Calu3 (cell line): ENCODE results near the gene ATF7. TPM values are rescaled to one million over a fixed set of nuclear protein-coding genes. Genes with fewer than 3 reads are reported as not detected.

Experiments used
- BruUV-seq: library from RNA; stranded (reverse); fragments of 400-500 nt; replicated peaks from 2 replicates; lab custom pipeline; 2021; lab: Mats Ljungman, UMichigan
- CTCF ChIA-PET: fragments of 300-600 bp; sonication (Branson Sonifier 250); formaldehyde crosslinking; loops from one replicate; lab custom pipeline; 2022; ENCODE audit warnings: antibody characterized with exemption; lab: Charles Lee
- DNase-seq: peaks from one replicate; pipeline ENCODE4 v3.0.0; 2022
- H3K27ac Mint-ChIP-seq: one replicate; pipeline ENCODE4 v1.8.0; 2022; ENCODE audit warnings: mixed read lengths; ENCODE audit not compliant: unreplicated experiment
- H3K27me3 Mint-ChIP-seq: one replicate; pipeline ENCODE4 v1.8.0; 2022; ENCODE audit warnings: mixed read lengths; ENCODE audit not compliant: unreplicated experiment
- H3K36me3 Mint-ChIP-seq: one replicate; pipeline ENCODE4 v1.8.0; 2022; ENCODE audit warnings: mild to moderate bottlenecking, moderate library complexity, mixed read lengths; ENCODE audit not compliant: insufficient read depth, unreplicated experiment
- H3K4me1 Mint-ChIP-seq: one replicate; pipeline ENCODE4 v1.8.0; 2022; ENCODE audit warnings: mild to moderate bottlenecking, low read depth, mixed read lengths; ENCODE audit not compliant: unreplicated experiment
- H3K4me3 Mint-ChIP-seq: one replicate; pipeline ENCODE4 v1.8.0; 2022; ENCODE audit warnings: mild to moderate bottlenecking, low read depth, moderate library complexity, mixed read lengths; ENCODE audit not compliant: unreplicated experiment
- H3K9me3 Mint-ChIP-seq: one replicate; pipeline ENCODE4 v1.8.0; 2022; ENCODE audit warnings: low read depth, mixed read lengths; ENCODE audit not compliant: unreplicated experiment
- intact Hi-C: fragments of 100-400 bp; cut with micrococcal nuclease; formaldehyde crosslinking; loops from one replicate; pipeline ENCODE4 v1.10.0; 2022; ENCODE audit not compliant: unreplicated experiment
- total RNA-seq: library from RNA; stranded (reverse); gene quantifications from 2 replicates; pipeline ENCODE4 v1.2.3, GENCODE V29; 2022
- TF ChIP-seq, protein P1 (sequence below): fragments of 200-600 bp; IDR thresholded peaks from one replicate; pipeline ENCODE4 v1.8.0; 2022; ENCODE audit warnings: antibody characterized with exemption; ENCODE audit not compliant: unreplicated experiment

Gene ATF7
- total RNA-seq, 1 experiment from 2014 or later: 18.0 TPM

DNA sequence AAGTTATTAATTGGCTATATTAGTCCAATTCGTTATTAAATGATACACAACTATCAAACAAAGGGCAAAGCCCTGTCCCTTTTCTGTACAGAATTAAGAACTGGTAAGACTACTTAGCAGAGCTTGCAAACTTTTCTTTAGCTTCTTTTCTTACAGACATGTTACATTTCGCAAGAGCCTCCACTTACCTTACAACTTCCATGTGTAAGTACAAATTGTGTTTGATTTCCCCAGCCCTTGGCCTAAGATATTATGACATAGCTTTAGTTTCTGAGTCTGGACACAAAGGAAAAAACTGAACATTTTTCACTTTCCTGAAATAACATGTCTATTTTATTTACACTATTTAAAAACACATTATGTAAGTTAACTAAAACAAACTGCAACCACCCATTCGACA lies 1.7 kb downstream of the ATF7 start:
- BruUV-seq: TSS peak; percentile 39
- no peak for DNase-seq
- CTCF ChIA-PET: no interaction called here
- TF ChIP-seq, protein P1, sequence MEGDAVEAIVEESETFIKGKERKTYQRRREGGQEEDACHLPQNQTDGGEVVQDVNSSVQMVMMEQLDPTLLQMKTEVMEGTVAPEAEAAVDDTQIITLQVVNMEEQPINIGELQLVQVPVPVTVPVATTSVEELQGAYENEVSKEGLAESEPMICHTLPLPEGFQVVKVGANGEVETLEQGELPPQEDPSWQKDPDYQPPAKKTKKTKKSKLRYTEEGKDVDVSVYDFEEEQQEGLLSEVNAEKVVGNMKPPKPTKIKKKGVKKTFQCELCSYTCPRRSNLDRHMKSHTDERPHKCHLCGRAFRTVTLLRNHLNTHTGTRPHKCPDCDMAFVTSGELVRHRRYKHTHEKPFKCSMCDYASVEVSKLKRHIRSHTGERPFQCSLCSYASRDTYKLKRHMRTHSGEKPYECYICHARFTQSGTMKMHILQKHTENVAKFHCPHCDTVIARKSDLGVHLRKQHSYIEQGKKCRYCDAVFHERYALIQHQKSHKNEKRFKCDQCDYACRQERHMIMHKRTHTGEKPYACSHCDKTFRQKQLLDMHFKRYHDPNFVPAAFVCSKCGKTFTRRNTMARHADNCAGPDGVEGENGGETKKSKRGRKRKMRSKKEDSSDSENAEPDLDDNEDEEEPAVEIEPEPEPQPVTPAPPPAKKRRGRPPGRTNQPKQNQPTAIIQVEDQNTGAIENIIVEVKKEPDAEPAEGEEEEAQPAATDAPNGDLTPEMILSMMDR: no peak
- no peak overlapping the region for H3K27ac Mint-ChIP-seq
- H3K27me3 Mint-ChIP-seq: no peaks in the 10 kb centered on the region
- H3K36me3 Mint-ChIP-seq: peaks cover 18% of the 10 kb centered on the region
- H3K9me3 Mint-ChIP-seq: no peaks in the 10 kb centered on the region
- intact Hi-C loops: loop anchor here (10.0 kb wide), 1 partner anchor 50 kb away; the partner anchor contains the start of gene ATP5MC2
- H3K4me1 Mint-ChIP-seq: peaks cover 16% of the 10 kb centered on the region
- H3K4me3 Mint-ChIP-seq: peak overlapping the region; percentile 84

DNA sequence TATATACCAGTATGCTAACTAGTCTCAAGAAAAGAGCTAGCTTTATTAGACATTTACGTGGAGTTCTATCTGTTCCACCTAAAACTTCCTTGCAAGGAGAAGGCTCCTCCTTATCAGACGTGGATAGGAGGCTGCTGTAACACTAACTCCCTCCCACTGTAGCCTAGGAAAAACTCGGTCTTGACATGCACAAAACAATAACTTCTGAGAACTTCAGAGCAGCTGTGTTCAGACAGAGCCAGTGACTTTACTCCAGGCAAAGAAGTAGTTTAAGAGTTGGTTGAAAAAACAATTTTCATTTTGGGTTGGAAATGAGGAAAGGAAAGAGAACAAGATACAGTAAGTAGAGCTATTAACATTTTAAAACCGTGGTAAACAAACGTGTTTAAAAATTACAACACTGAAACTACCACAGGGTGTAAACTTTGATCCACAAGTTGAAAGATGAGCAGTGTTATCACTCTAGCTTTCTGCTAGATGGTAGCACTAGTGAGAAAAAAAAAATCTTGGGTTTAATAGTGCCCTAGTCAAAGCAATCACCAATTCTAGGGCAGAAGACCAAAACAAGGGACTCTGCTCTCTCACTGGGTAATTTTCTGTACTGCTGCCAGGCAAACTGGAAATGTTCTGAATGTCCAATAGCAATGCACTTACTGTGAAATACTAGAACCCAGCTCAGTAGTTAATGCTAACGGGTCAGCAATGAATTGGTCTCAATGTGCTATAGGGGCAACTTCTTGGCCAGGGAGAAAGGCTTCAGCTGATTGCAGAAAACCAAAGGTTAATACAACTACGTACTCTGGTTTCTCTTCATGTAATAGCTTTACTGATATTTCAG lies 2.4 kb downstream of the ATF7 start:
- intact Hi-C loops: loop anchor here (10.0 kb wide), 1 partner anchor 51 kb away; the partner anchor contains the start of gene ATP5MC2
- BruUV-seq: no TSS peak
- H3K4me3 Mint-ChIP-seq: peak overlapping the region; percentile 57
- no peaks in the 10 kb centered on the region for H3K9me3 Mint-ChIP-seq
- no peak for DNase-seq
- TF ChIP-seq, protein P1: no peak
- H3K36me3 Mint-ChIP-seq: peaks cover 18% of the 10 kb centered on the region
- CTCF ChIA-PET: interaction anchor here (1.3 kb wide), 1 partner anchor 80 kb away, joined by 5 read pairs; no protein-coding TSS in a partner anchor
- peak overlapping the region; percentile 24 for H3K27ac Mint-ChIP-seq
- peaks cover 16% of the 10 kb centered on the region for H3K4me1 Mint-ChIP-seq
- H3K27me3 Mint-ChIP-seq: no peaks in the 10 kb centered on the region

DNA sequence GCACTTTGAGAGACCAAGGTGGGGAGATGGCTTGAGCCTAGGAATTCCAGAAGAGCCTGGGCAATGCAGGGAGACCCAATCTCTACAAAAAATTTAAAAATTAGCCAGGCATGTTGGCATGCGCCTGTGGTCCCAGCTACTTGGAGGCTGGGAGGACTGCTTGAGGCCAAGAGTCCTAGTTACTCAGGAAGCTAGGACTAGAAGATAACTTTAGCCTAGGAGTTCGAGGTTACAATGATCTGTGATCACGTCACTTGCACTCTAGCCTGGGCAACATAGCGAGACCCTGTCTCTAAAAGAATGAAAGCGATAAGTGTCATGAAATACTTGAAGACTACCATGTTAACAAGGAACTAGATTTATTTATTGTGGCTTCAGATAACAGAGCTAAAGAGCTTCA lies 3.5 kb downstream of the ATF7 start:
- intact Hi-C loops: loop anchor here (10.0 kb wide), 1 partner anchor 52 kb away; the partner anchor contains the start of gene ATP5MC2
- CTCF ChIA-PET: interaction anchor here (1.3 kb wide), 1 partner anchor 79 kb away, joined by 5 read pairs; no protein-coding TSS in a partner anchor
- Mint-ChIP-seq H3K27ac (no peak overlapping the region), H3K27me3 (no peaks in the 10 kb centered on the region), H3K4me1 (peaks cover 16% of the 10 kb centered on the region), H3K9me3 (no peaks in the 10 kb centered on the region), H3K4me3 (no peak overlapping the region), H3K36me3 (peaks cover 18% of the 10 kb centered on the region)
- no TSS peak for BruUV-seq
- TF ChIP-seq, protein P1: no peak
- DNase-seq: no peak

GRCh38 chr12:53618275-53618674 lies 7.9 kb downstream of the ATF7 start:
- Mint-ChIP-seq H3K4me3 (no peak overlapping the region), H3K27ac (no peak overlapping the region), H3K9me3 (no peaks in the 10 kb centered on the region), H3K27me3 (no peaks in the 10 kb centered on the region), H3K4me1 (peaks cover under 1% of the 10 kb centered on the region), H3K36me3 (peaks cover 7% of the 10 kb centered on the region)
- TF ChIP-seq, protein P1: no peak
- intact Hi-C loops: no loop called here
- no peak for DNase-seq
- no TSS peak for BruUV-seq
- CTCF ChIA-PET: no interaction called here
